Muscle of leg (tissue), 11 donors: ENCODE measurements around the gene PHKA1. TPM values are rescaled to one million over a fixed set of nuclear protein-coding genes. Genes with fewer than 3 reads are reported as not detected.
"Not testable (repeated sequence)": the region's sequence is repeated elsewhere in the genome, so short reads cannot be mapped to it uniquely, and the experiment has no call there.

Experiments used
- DNase-seq: peaks from one replicate; pipeline ENCODE4 v3.0.0; 2013
- H3K27ac ChIP-seq: one replicate; pipeline ENCODE4 v1.5.1; 2013; ENCODE audit warnings: mild to moderate bottlenecking, low read length, control low read depth
- H3K27me3 ChIP-seq: one replicate; pipeline ENCODE4 v1.6.1; 2013; ENCODE audit warnings: low read length; ENCODE audit not compliant: control insufficient read depth, insufficient read depth
- H3K36me3 ChIP-seq: one replicate; pipeline ENCODE4 v1.6.1; 2013; ENCODE audit warnings: low read length; ENCODE audit not compliant: control insufficient read depth, insufficient read depth
- H3K4me1 ChIP-seq: one replicate; pipeline ENCODE4 v1.6.1; 2013; ENCODE audit warnings: low read length; ENCODE audit not compliant: control insufficient read depth, insufficient read depth
- H3K4me3 ChIP-seq: one replicate; pipeline ENCODE4 v1.5.1; 2013; ENCODE audit warnings: low read length, control low read depth
- H3K9me3 ChIP-seq: replicated peaks from 2 replicates; pipeline ENCODE4 v1.6.1; 2013; ENCODE audit warnings: low read depth, low read length; ENCODE audit not compliant: control insufficient read depth
- WGBS: methylation state at CpG from one replicate; pipeline ENCODE4 v1.1.5; 2013; ENCODE audit warnings: missing lambda C conversion rate; ENCODE audit not compliant: insufficient coverage; 5-methylcytosine and 5-hydroxymethylcytosine counted together
- polyA plus RNA-seq, 8 donors: library from polyadenylated mRNA; unstranded; fragments of 120-200 nt; gene quantifications; one replicate each; pipeline versions ENCODE4 v1.2.1 to v1.2.3, GENCODE V29; 2013; ENCODE audit warnings: inconsistent platforms in 1 of 8, low replicate concordance in 1 of 8; ENCODE audit not compliant: insufficient read length in 8 of 8, insufficient read depth in 1 of 8
- total RNA-seq: library from RNA; stranded (reverse); fragments of 120-200 nt; gene quantifications from one replicate; pipeline ENCODE4 v1.2.4, GENCODE V29; 2013

PHKA1 gene
- total and polyA plus RNA-seq, 9 donors: 2.0 to 3.8 (median 2.9) TPM

DNA sequence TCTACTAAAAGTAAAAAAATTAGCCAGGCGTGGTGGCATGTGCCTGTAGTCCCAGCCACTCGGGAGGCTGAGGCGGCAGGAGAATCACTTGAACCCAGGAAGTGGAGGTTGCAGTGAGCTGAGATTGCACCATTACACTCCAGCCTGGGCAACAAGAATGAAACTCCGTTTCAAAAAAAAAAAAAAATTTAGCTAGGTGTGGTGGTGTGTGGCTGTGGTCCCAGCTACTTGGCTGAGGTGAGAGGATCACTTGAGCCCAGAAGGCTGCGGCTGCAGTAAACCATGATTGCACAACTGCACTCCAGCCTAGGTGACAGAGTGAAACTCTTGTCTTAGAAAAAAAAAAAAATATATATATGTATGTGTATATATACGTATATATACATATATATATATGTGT lies 161.7 kb downstream of the PHKA1 start:
- not testable (repeated sequence) for H3K27me3 ChIP-seq, H3K27ac ChIP-seq, H3K9me3 ChIP-seq, H3K36me3 ChIP-seq, DNase-seq, H3K4me1 ChIP-seq, H3K4me3 ChIP-seq
- 72% methylated on average over 3 of the region's 6 CpGs for WGBS

DNA sequence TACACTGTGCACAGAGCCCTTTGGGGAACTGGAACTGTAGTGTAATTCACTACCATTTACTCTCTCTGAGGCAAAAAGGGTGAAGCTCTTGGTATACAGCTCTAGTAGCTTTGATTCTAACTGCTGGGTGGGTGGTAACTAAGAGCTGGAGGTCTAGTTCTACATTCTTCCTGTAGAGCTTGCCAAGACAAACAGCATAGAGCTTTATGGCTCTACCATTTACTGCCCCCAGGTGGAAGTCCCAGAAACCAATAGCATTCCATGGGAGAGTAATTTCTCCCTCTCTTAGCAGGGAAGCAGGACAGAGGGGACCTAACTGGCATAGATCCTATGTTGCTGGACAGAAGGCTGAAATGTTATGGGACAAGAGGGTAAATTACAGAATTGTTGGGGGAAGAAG lies 168.1 kb downstream of the PHKA1 start:
- H3K27ac ChIP-seq: no peak overlapping the region
- peaks cover 2% of the 10 kb centered on the region for H3K36me3 ChIP-seq
- DNase-seq: peak; percentile 15
- no peaks in the 10 kb centered on the region for H3K4me1 ChIP-seq
- peaks cover 9% of the 10 kb centered on the region for H3K27me3 ChIP-seq
- H3K9me3 ChIP-seq: no peaks in the 10 kb centered on the region
- no peak overlapping the region for H3K4me3 ChIP-seq

DNA sequence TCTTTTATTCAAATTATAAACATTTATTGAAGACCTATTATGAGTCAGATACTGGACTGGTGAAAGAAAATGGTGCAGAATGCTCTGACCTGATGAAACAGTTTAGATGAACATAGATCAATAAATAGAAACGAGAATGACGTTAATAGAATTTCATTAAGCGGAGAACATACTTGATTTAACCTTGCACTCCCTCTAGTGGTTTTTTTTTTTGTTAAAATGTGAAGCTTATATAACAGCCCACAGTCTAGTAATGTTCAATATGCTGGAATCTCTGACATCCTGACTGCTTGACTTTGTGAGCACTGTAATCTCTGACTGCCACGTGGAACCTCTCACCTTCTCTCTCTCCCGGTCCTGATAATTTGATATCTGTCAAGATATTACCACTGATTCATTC lies 173.8 kb downstream of the PHKA1 start:
- Histone ChIP-seq H3K27me3 (peaks cover 7% of the 10 kb centered on the region), H3K27ac (no peak overlapping the region), H3K9me3 (no peaks in the 10 kb centered on the region), H3K4me3 (no peak overlapping the region), H3K4me1 (peaks cover 6% of the 10 kb centered on the region), H3K36me3 (peaks cover 2% of the 10 kb centered on the region)
- no CpG with 5 or more reads among the region's 5 CpGs for WGBS
- peak; percentile 74 for DNase-seq

DNA sequence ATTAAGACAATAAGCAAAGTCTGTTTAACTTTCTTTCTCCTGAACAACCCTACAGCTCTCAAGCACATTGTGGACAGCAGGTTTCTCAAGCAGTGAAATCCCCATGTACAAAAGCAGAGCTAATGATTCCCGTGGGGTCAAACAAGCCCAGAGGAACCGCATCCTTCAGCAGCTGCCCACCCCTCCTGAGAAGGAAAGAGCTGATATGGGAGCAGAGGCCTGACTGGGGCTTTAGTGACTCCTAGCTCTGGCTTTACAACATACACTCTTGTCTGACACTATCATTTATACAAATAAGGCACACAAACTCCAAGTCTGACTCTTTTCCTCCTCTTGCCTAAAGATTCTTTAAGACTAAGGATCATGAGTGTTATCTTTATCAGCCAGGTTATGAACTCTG lies 174.3 kb downstream of the PHKA1 start:
- Histone ChIP-seq H3K27ac (no peak overlapping the region), H3K4me3 (no peak overlapping the region), H3K4me1 (peaks cover 6% of the 10 kb centered on the region), H3K27me3 (peaks cover 7% of the 10 kb centered on the region), H3K9me3 (no peaks in the 10 kb centered on the region), H3K36me3 (peaks cover 2% of the 10 kb centered on the region)
- 61% methylated on average over 2 of the region's 2 CpGs for WGBS
- peak; percentile 45 for DNase-seq

DNA sequence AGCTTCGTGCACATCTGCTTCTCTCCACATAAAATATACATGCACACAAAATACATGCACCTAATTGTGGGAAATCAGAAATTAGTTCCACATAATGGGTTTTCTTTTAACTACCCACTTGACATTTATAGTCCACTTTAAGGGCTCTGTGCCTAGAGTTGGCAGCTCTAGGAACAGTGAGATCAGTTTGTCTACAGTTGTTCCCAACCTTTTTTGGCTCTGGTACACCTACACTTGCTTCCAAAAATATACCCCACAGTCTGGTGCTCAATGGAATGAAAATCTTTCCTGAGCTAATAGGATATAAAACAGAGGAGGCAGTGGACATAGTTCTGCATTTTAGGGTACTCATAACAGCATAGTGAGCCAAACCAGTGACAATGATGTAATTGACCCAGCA lies 177.6 kb downstream of the PHKA1 start:
- peaks cover 2% of the 10 kb centered on the region for H3K27me3 ChIP-seq
- H3K9me3 ChIP-seq: no peaks in the 10 kb centered on the region
- H3K4me1 ChIP-seq: peaks cover 6% of the 10 kb centered on the region
- H3K4me3 ChIP-seq: no peak overlapping the region
- H3K36me3 ChIP-seq: no peaks in the 10 kb centered on the region
- H3K27ac ChIP-seq: no peak overlapping the region
- peak; percentile 57 for DNase-seq
- no CpG with 5 or more reads among the region's 1 CpG for WGBS

DNA sequence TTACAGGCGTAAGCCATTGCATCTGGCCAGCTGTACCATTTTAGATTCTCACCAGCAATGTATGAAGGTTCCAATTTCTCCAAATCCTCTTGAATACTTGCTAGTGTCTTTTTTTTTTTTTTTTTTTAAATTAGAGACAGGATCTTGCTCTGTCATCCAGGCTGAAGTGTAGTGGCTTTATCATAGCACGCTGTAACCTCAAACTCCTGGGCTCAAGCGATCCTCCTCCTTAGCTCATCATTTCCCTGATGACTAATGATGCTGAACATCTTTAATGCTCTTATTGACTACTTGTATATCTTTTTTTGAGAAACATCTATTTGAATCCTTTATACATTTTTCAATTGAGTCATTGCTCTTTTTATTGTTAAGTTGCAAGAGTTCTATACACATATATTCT lies 181.7 kb downstream of the PHKA1 start:
- Histone ChIP-seq H3K4me3 (no peak overlapping the region), H3K36me3 (no peaks in the 10 kb centered on the region), H3K27ac (no peak overlapping the region), H3K9me3 (no peaks in the 10 kb centered on the region), H3K4me1 (peaks cover 2% of the 10 kb centered on the region), H3K27me3 (peaks cover 5% of the 10 kb centered on the region)
- no peak for DNase-seq
- WGBS: no CpG with 5 or more reads among the region's 3 CpGs

Other genes starting within 250 kb of the PHKA1 start
- 19.1 TPM for gene HDAC8, start 141.5 kb downstream of the PHKA1 start, total RNA-seq
- gene HDAC8, start 141.5 kb downstream of the PHKA1 start, polyA plus RNA-seq: 10 to 100 TPM; 15.4 to 22.0 (median 17.3) TPM
- gene DMRTC1B, start 62.6 kb upstream of the PHKA1 start, total RNA-seq: 0.22 TPM
- gene DMRTC1B, start 62.6 kb upstream of the PHKA1 start, polyA plus RNA-seq: 1 to 10 TPM in 2 of 8 donors, under 1 TPM in 6; 0.43 to 1.0 (median 0.80) TPM
- gene FAM236B, start 68.4 kb upstream of the PHKA1 start, total RNA-seq: not detected
- not detected for gene FAM236B, start 68.4 kb upstream of the PHKA1 start, polyA plus RNA-seq
- gene FAM236D, start 93.9 kb upstream of the PHKA1 start, total RNA-seq: not detected
- gene FAM236D, start 93.9 kb upstream of the PHKA1 start, polyA plus RNA-seq: not detected
- not detected for gene FAM236C, start 198.3 kb upstream of the PHKA1 start, total RNA-seq
- gene FAM236C, start 198.3 kb upstream of the PHKA1 start, polyA plus RNA-seq: not detected
- gene FAM236A, start 223.9 kb upstream of the PHKA1 start, total RNA-seq: not detected
- under 1 TPM in 1 of 8 donors, not detected in 7; 0.45 TPM for gene FAM236A, start 223.9 kb upstream of the PHKA1 start, polyA plus RNA-seq
- not detected for gene DMRTC1, start 229.5 kb upstream of the PHKA1 start, total RNA-seq
- gene DMRTC1, start 229.5 kb upstream of the PHKA1 start, polyA plus RNA-seq: under 1 TPM in 4 of 8 donors, not detected in 4; 0.10 to 0.23 (median 0.16) TPM